Fibroblast of pulmonary artery (primary cell): Measurements from ENCODE around the gene MYOD1.

ENCODE experiments used
- DNase-seq: peaks from one replicate; pipeline ENCODE4 v3.0.0-alpha.2; 2010; ENCODE audit warnings: low read depth
- H3K4me3 ChIP-seq: replicated peaks from 2 replicates; pipeline ENCODE4 v1.5.1; 2011; ENCODE audit warnings: low read depth, mild to moderate bottlenecking, control low read depth, low read length, moderate library complexity
- CTCF ChIP-seq: IDR thresholded peaks from 2 replicates; pipeline ENCODE4 v1.5.1; 2011; ENCODE audit warnings: mild to moderate bottlenecking, control low read depth, low read length, inconsistent platforms; ENCODE audit errors: missing control alignments

MYOD1 gene

GRCh38 chr11:17770917-17771316 is 51.5 kb downstream of the MYOD1 start:
- peak; percentile 22 for TF ChIP-seq CTCF
- DNase-seq = peak; percentile 16

GRCh38 chr11:17771415-17771814 is 52.0 kb downstream of the MYOD1 start:
- no peak overlapping the region for H3K4me3 ChIP-seq
- no peak for TF ChIP-seq CTCF
- no peak for DNase-seq

More at GRCh38 chr11:17770917-17771316, 51.5 kb downstream of the MYOD1 start:
- no peak overlapping the region for H3K4me3 ChIP-seq
